HG02588 (cell line): ENCODE data around the gene PTCD1.
A peak's percentile ranks its signal among the peaks of the same experiment; 100 is the strongest.
"Not testable (repeated sequence)": the region's sequence is repeated elsewhere in the genome, so short reads cannot be mapped to it uniquely, and the experiment has no call there.

ENCODE experiments used
- ATAC-seq: cut with Tn5 transposase; IDR thresholded peaks from one replicate; pipeline ENCODE4 v1.9.1; 2021; ENCODE audit warnings: mild to moderate bottlenecking, moderate library complexity; ENCODE audit not compliant: unreplicated experiment

Gene PTCD1

DNA sequence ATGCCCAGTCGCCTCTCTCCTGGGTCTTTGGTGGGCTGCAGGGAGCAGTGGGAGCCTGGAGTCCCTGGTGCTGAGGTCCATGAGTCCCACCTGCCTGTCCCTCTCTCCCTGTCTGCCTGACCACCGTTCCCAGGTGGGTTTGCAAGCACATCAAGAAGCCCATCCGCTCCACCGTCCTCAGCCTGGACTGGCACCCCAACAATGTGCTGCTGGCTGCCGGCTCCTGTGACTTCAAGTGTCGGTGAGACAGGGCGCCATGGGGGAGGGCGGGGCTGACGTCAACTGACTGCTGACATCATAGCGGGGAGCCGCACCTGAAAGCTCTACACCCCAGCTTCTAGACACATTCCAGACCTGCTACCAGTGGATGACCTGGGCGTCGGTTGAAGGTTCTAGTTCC lies 48.8 kb downstream of the PTCD1 start:
- ATAC-seq = no peak

DNA sequence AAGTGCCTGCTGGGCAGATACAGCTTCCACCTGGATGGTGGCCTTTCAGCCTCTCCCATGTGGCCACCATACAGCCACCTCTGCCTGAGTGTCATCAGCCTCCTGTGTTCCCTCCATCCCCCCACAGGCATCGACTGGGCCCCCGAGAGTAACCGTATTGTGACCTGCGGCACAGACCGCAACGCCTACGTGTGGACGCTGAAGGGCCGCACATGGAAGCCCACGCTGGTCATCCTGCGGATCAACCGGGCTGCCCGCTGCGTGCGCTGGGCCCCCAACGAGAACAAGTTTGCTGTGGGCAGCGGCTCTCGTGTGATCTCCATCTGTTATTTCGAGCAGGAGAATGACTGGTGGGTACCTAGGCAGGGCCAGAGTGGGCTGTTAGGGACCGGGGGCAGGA lies 50.7 kb downstream of the PTCD1 start:
- no peak for ATAC-seq

DNA sequence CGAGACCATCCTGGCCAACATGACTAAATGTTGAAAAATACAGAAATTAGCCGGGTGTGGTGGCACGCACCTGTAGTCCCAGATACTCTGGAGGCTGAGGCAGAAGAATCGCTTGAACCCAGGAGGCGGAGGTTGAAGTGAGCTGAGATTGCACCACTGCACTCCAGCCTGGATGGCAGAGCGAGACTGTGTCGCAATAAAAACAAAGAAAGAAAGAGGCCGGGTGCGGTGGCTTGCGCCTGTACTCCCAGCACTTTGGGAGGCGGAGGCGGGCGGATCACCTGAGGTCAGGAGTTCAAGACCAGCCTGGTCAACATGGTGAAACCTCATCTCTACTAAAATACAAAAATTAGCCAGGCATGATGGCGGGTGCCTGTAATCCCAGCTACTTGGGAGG lies 51.4 kb downstream of the PTCD1 start:
- ATAC-seq = not testable (repeated sequence)

DNA sequence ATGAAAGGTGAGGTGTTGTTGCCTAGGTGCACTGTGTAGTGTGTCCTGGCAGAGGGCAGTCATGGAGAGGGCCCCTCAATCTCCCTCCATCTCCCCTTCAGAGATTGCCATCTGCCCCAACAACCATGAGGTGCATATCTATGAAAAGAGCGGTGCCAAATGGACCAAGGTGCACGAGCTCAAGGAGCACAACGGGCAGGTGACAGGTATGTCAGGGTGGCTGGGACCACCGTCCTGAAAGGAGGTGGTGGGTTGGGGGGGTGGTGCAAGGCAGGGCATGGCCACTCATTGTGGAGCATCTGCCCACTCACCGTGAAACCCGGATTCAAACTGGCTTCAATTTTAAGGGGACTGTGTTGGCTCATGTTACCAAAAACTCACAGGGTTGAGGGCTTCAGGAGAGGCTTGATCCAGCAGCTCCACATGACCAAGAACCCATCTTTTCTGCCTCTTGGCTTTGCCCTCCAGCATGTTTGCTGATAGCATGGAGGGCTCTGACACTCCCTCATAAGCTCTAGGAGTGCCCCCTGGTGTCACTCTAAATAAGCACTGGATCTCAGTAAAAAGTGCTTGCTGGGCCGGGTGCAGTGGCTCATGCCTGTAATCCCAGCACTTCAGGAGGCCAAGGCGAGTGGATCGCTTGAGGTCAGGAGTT lies 51.9 kb downstream of the PTCD1 start:
- ATAC-seq = no peak

DNA sequence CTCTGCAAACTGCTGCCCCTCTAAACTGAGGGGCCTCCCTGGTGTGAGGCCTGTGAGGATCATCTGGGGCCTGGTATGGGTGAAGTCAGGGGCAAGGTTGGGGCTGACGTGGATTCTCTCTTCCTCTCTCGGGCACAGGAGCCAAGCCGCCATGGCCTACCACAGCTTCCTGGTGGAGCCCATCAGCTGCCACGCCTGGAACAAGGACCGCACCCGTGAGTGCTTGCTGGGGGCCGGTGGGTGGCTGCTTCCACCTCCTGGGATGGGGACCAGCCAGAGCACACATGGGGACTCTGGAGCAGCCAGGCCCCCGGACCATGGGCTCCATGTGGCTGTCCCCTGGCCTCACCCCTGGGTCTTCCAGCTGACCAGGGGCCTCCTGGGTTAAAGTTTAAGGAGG lies 53.0 kb downstream of the PTCD1 start:
- ATAC-seq = no peak

DNA sequence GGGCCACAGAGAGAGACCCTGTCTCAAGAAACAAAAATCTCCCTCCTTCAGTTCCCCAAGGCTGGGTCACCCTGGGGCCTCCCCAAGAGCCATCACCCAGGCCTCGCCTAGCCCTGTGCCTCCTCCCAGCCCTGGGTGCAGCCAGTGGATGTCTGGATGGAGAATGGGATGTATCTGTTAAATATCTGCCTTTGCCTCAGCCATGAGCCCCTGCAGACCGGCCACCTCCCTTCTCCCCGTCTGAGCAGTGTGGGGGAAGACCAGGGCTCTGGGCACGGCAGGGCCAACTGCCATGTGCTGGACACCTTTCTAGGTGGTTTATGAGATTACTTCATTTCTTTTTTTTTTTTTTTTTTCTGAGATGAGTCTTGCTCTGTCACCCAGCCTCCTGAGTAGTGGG lies 54.1 kb downstream of the PTCD1 start:
- no peak for ATAC-seq

DNA sequence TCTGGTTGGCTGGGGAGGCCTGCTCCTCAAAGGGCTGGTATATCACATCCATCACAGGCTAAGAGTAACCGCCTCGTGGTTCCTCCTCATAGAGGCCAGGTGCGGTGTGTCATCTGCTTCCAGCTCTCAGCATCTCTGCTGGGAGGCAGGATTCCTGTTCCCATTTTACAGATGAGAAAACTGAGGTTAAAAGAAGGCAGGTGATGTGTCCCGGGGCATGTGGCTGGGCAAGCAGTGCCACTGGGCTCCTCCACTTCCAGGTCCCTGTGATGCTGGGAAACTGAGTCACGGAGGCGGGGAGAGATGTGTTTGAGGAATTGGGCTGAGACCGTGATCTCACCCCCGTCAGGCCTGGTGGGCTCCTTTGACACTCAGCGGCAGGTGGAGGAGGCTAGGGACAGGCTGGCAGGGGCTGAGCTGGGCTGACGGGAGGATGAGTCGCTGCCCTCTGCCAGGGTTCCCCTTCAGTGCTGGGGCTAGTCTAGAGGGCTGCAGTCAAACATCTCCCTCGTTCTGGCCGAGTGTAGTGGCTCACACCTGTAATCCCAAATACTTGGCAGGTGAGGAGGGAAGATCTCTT lies 54.7 kb downstream of the PTCD1 start:
- ATAC-seq = no peak

DNA sequence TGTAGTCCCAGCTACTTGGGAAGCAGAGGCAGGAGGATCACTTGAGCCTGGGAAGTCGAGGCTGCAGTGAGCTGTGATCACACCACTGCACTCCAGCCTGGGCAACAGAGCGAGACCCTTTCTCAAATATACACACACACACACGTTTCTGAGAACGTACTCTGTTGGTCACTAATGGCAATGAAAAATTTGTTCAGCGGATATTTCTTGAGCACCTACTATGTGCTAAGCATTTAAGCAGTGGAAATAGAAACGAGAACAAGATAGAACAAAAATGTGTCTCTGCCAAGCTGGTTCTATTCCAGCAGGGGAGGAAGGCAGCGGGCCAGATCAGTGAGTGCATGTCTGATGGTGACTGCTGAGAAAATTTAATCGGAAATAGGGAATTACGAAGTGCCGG lies 55.4 kb downstream of the PTCD1 start:
- ATAC-seq = no peak

DNA sequence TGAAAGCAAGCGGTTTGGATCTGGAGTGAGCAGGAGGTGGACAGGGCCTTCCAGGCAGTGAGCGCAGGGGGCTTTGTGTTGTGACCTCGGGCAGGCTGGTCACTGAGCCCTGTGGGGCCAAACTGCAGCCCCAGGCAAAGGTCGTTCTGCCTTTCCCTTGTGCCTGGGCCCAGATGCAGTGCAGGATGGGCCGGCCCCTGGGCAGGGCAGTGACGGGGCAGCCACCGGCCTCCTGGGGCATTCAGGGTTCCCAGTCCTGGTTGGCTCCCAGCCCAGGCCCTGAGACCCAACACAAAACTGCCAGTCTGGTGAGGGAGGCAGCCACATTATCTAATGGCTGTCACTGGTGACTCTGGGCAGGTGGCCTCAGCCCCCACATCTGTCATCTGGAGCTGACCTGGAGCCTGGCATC lies 56.9 kb downstream of the PTCD1 start:
- ATAC-seq = no peak

DNA sequence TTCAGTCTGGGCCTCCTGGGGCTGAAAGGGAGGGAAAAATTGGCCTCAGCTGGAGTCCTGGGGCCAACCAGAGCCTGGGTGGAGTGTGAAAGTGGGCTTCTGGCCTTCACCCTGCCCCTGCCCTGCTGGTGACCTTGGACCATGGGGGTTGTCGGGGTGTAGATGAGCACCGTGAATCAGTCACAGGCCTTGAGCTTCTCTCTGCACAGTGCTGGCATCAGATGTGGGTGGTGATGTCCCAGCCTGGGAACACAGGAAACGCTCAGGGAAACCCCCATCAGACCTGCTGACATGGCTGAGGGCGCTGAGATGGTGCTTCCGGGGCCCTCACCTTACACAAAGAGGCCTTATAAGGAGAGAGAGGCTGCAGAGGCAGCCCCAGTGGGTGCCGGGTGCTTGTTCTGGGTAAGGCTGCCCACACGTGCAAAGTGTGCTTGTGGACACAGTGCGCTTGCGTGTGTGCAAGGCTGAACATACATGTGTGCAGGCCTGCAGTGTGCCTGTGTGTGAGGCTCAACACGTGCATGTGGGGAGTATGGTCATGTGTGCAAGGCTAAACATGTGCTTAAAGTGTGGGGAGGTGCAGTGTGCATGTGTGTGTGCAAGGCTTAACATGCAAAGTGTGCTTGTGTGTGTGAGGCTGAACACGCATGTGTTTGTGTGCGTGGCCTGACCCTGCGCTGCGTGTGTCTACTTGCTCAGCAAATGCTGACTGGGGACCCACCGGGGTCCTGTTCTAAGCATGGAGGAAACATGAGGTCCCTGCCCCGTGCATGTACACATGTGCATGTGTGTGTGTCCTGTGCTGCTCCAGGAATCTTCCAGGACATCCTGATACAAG lies 57.6 kb downstream of the PTCD1 start:
- ATAC-seq = peak; percentile 85

DNA sequence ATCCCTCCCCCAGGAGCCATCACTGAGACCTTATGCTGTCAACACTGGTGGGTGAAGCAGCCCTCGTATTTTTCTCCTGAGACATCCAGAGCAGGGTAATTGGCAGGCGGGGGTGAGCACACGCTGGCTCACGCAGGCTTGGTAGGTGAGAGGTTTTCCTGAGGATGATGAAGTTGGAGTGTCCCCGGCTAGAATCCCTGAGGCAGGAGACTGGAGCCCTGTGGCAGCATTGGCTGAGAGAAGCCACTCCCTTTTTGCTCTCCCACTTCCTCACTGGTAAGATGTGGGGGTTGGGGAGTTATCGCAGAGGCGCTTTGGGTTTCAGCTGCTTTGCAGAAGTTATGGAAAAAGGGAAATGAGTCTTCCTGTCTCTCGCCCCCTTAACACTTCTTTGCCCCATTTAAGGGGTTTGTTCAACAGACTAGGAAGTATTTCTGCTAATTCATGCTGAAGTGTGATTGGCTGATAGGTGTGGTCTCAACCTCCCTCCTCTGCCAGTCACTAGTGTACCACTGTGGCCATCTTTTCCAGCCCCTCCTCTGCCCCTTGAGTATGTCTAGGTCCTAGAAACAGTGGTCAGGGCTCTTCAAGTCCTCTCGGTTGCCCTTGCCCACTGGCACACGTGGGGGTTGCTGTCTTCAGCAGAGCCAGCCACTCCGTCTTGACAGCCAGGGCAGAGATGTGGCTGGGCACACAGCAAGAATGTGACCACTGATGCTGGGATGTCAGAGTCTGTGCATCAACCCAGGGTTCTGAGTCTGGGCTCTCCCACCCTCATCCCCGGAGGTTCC lies 58.4 kb downstream of the PTCD1 start:
- peak; percentile 30 for ATAC-seq

DNA sequence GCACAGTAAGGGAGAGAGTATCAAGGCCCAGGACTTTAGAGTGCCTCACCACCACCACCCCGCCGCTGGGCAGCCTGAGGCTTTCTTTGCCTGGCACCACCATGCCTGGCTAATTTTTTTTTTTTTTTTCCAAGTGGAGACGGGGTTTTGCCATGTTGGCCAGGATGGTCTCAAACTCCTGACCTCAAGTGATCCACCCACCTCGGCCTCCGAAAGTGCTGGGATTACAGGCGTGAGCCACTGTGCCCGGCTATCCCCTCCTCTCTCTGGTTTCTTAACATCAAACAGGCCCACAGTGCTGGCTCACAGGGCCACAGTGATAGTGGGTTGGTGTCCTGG lies 58.9 kb downstream of the PTCD1 start:
- not testable (repeated sequence) for ATAC-seq

DNA sequence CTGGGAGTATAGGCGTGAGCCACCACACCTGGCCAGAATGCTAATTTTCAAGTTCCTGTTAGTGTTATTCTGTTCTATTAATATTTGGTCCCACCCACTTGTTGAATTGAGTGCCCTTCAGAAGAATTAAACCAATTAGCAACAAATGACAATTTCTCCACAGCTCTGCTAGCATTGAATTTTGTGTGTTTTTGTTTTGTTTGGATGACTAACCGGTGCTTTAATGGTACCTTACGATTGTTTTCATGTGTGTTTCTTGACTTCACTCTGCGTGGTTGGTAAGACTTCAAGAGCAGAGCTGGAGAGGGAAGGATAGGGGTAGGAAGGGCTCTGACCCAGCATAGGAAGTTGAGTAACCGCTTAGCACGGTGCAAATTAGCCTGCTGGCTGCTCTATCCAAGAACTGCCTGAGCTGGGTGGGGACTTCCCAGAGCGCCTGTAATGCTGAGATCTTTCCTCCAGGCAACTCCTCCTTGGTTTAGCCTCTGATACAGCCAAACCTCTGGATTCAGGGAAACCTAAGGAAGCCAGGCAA lies 59.5 kb downstream of the PTCD1 start:
- no peak for ATAC-seq

DNA sequence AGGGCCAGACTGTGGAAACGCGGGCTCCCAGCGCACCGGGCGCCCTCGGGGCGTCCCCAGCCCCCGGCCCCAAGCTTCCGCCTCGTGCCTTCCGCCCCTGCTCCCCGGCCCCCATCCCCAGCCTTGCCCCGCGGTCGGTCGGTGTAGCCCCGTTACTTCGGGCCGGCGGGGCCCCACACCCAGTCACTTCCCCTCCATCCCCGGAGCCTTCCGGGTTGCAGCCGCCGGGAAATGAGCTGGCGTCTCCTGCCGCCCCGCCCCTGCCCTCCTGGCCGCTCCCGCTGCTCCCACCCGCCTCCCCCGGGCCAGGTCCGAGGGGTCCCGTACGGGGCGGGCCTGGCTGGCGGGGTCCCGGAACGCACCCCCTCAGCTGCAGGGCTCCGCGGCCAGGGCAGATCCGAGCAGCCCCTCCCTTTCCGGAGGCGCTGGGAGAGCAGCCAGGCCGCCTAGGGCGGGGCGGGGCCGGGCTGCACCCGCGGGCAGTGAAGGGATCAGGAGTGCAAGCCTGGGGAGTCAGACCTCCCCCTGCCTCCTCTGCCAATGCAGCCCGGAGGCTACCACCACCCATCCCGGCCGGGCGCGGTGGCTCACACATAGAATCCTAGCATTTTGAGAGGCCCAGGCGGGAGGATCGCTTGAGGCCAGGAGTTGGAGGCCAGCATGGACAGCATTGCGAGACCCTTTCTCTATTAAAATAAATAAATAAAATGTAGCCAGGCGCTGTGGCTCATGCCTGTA lies 63.4 kb downstream of the PTCD1 start:
- peak; percentile 47 for ATAC-seq

DNA sequence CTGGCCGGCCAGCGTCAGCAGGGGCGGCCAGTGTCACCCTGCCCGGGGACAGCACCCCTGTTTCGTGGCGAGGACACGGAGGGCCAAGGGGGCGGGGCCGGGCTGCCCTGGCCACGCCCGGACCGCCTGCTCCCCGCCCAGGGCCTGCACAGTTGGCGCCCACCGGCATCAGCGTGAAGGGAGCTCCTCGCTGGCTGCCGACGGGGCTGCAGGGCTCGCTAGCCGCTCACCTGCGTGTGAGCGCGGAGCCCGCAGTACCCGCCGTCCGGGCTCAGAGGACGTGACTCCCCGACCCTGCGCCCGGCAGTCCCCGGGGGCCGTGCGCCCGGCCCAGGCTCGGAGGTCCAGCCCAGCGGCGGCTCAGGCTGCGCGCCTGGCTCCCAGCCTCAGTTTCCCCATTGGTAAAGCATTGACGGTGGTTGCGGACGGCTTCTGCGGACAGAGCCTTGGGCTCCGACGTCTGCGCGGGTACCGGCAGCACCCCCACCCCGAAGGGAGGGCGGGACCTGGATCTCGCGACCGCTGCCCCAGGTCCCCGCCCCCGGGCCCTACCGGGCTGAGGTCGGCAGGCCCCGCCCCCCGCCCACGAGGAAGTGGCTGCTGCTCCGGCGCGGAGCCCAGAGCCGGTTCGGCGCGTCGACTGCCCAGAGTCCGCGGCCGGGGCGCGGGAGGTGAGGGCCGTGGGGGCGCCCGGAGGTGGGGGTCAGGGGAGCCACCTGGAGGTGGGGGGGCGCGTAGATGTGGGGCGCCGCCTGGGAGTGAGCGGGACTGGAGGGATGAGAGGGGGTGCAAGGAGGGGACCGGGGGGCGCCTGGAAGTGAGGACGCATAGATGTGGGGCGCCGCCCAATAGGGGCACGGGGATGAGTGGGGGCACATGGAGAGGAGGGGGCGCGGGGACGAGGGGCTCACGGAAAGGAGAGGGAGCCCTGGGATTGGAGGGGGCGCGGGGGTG lies 64.2 kb downstream of the PTCD1 start, which contains the start of gene ARPC1B:
TSS of gene ARPC1B (plus strand) at position 620 of the 954 bp plus-strand sequence. CDS start 10,985 bp downstream, outside the sequence.
- peak; percentile 60 for ATAC-seq

DNA sequence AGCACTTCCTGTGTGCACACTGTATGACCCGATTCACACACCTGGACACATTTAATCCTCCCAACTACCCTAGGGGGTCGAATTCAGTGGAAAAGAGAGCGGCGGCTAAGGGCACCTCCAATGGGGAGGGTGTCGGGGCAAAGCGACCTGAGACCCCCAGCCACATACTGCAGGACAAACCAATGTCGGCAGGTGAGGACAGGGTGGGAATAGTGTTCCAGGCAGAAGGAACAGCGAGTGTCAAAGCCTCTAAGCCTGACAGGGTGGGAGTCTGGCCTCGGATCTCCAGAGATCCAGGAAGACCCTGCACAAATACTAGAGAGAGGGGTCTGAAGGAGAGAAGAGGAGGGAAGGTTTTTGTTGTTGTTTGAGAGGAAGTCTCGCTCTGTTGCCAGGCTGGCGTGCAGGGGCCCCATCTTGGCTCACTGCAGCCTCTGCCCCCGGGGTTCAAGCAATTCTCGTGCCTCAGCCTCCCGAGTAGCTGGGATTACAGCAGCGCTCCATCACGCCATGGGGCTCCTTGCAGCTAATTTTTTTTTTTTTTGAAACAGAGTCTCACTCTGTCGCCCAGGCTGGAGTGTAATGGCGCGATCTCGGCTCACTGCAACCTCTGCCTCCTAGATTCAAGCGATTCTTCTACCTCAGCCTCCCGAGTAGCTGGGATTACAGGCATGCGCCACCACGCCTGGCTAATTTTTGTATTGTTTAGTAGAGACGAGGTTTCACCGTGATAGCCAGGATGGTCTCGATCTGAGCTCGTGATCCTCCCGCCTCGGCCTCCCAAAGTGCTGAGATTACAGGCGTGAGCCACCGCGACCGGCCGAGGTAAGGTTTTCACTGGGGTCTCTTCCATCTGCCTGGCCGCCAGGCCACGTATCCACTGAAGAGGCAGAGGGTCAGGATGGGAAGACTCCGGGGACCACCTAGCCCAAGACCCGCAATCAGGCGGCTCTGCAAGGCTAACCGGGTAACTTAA lies 65.2 kb downstream of the PTCD1 start:
- no peak for ATAC-seq

DNA sequence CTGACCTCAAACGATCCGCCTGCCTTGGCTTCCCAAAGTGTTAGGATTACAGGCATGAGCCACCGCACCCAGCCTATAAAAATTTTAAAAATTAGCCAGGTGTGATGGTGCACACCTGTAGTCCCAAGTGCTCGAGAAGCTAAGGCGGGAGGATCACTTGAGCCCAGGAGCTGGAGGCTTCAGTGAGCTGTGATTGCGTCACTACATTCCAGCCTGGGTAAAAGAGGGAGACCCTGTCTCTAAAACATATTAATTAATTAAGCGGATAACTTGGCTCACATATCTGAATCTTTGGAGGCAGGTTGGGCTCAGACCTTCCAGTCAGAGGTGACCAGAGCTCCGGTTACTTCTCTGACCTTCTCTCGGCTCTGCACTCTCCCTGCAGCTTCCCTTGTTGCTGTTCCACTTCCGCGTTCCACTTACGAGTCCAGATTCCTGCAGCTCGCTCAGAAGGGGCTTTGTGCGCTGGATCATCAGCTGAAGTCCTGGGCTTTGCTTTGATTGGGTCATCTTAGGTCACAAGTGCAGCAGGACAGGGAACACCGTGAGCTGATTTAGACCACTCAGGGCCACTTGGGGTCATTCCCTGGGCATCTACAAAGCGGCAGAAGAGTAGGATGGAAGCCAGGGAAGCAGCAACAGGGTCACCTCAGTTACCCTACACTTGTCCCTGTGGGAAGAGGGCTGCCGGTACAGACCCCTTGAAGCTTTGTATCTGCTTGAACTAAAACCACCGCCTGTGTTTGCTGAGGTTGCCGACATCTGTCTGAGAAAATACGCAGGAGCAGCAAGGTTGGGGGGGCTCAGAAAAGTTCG lies 66.1 kb downstream of the PTCD1 start:
- no peak for ATAC-seq
